OCI-LY1 (cell line): ENCODE results near the gene PPP4R3B.

Experiments used
- H2AFZ ChIP-seq: fragments of 200-600 bp; sonication (generic), shearing (Covaris generic); 2 replicates; pipeline ENCODE4 v1.6.0; 2014; ENCODE audit warnings: antibody characterized with exemption, mild to moderate bottlenecking, low read length
- H3F3A ChIP-seq: fragments of 200-600 bp; sonication (generic), shearing (Covaris generic); 2 replicates; pipeline ENCODE4 v1.6.0; 2014; ENCODE audit warnings: mild to moderate bottlenecking, antibody characterized with exemption, low read length, moderate library complexity; ENCODE audit not compliant: insufficient read depth
- H3K27ac ChIP-seq: fragments of 200-600 bp; sonication (generic); 2 replicates; pipeline ENCODE4 v1.5.1; 2014; ENCODE audit warnings: low read length, mixed run types, mild to moderate bottlenecking, low read depth; ENCODE audit not compliant: poor library complexity, severe bottlenecking
- H3K27me3 ChIP-seq: fragments of 200-600 bp; sonication (generic); 2 replicates; pipeline ENCODE4 v1.6.0; 2014; ENCODE audit warnings: antibody characterized with exemption, mild to moderate bottlenecking, low read length, moderate library complexity; ENCODE audit not compliant: insufficient read depth
- H3K36me3 ChIP-seq: fragments of 200-600 bp; sonication (generic); 2 replicates; pipeline ENCODE4 v1.6.1; 2014; ENCODE audit warnings: mild to moderate bottlenecking, antibody characterized with exemption, low read length, moderate library complexity, mixed read lengths; ENCODE audit not compliant: insufficient read depth
- H3K4me1 ChIP-seq: fragments of 200-600 bp; sonication (generic); 2 replicates; pipeline ENCODE4 v1.5.1; 2014; ENCODE audit warnings: mild to moderate bottlenecking, low read length, moderate library complexity; ENCODE audit not compliant: insufficient read depth, severe bottlenecking
- H3K4me2 ChIP-seq: fragments of 200-600 bp; sonication (generic), shearing (Covaris generic); 2 replicates; pipeline ENCODE4 v1.6.1; 2014; ENCODE audit warnings: low read length
- H3K4me3 ChIP-seq: fragments of 200-600 bp; sonication (generic); 2 replicates; pipeline ENCODE4 v1.5.1; 2014; ENCODE audit warnings: low read length, low read depth, mild to moderate bottlenecking, mixed read lengths; ENCODE audit not compliant: poor library complexity, severe bottlenecking
- H3K79me2 ChIP-seq: fragments of 200-600 bp; shearing (Covaris generic); 2 replicates; pipeline ENCODE4 v1.6.1; 2016; ENCODE audit warnings: mixed run types, low read length, mixed read lengths; ENCODE audit not compliant: insufficient read depth
- H3K9ac ChIP-seq: fragments of 200-600 bp; sonication (generic), shearing (Covaris generic); 2 replicates; pipeline ENCODE4 v1.6.1; 2014; ENCODE audit warnings: mild to moderate bottlenecking, low read length, mixed read lengths
- H3K9me2 ChIP-seq: fragments of 200-600 bp; sonication (generic), shearing (Covaris generic); 2 replicates; pipeline ENCODE4 v1.6.1; 2014; ENCODE audit warnings: low read depth, mild to moderate bottlenecking, low read length, mixed read lengths
- H3K9me3 ChIP-seq: fragments of 200-600 bp; shearing (Covaris generic); 2 replicates; pipeline ENCODE4 v1.6.1; 2014; ENCODE audit warnings: low read length, mixed read lengths
- H4K20me1 ChIP-seq: fragments of 200-600 bp; sonication (generic), shearing (Covaris generic); 2 replicates; pipeline ENCODE4 v1.6.0; 2016; ENCODE audit warnings: mild to moderate bottlenecking, low read length; ENCODE audit not compliant: insufficient read depth
- CTCF ChIP-seq: fragments of 200-600 bp; sonication (generic), shearing (Covaris generic); IDR thresholded peaks from 2 replicates; pipeline ENCODE4 v1.5.1; 2017; ENCODE audit warnings: mild to moderate bottlenecking, antibody characterized with exemption, low read length, moderate library complexity, mixed read lengths
- EZH2 ChIP-seq: fragments of 200-600 bp; sonication (generic), shearing (Covaris generic); IDR thresholded peaks from 2 replicates; pipeline ENCODE4 v1.8.0; 2017; ENCODE audit warnings: borderline replicate concordance, mixed run types, mild to moderate bottlenecking, antibody characterized with exemption, low read length, moderate library complexity, mixed read lengths

The PPP4R3B gene

DNA sequence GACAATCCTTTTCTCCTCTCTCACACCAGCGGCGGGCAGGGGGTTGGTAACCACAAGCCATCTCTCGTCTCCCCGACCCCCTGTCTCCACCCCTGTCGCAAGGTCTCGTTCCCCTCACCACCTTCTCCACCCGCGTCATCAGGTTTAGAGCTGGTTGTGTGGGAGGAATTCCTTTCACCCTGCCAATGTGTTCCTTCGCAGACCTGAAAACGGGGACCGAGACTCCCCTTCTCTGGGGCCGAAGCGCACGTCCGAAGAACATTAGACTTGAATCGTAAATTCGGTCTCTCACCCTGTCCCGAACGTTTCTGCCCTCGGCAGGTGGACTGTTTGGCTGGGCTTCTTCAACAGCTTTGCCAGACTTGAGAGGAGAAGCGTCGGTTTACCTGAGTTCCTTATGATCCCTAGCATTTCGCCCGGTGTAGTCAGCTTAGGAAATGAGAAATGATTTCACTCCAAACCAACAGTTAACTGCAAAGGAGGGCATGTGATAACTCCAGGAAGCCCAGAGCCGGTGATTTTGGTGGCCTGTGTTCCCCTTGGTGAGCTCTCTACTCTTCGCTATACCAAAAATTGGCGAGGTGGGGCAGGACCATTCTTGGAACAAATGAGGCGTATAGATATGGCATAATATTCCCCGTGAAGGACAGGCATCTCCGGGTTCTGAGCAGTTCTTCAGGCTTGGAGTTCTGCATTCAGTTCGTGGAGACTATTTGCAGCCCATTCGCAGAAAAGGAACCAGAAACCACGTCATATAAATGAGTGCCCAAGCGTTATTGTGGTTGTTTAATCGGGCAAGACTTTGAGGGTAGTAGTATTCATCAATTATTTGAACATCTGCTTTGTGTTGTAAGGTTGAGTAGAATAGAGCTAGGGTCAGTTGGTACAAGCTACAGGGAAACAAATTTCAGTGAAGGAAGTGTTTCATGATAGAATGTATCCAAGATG lies 97.2 kb downstream of the PPP4R3B start:
- H4K20me1 ChIP-seq, result no peaks in the 10 kb centered on the region
- H3F3A ChIP-seq, result no peaks in the 10 kb centered on the region; the same call in 1 of the 2 replicates
- H2AFZ ChIP-seq, result peak overlapping the region; percentile 0
- no peaks in the 10 kb centered on the region for H3K9me3 ChIP-seq
- H3K4me1 ChIP-seq, result peaks cover 16% of the 10 kb centered on the region
- H3K9me2 ChIP-seq, result no peaks in the 10 kb centered on the region
- H3K4me3 ChIP-seq, result peak overlapping the region; percentile 97
- no peaks in the 10 kb centered on the region for H3K36me3 ChIP-seq
- H3K79me2 ChIP-seq, result no peaks in the 10 kb centered on the region
- TF ChIP-seq CTCF (no peak), EZH2 (no peak)
- H3K27ac ChIP-seq, result no peak overlapping the region
- H3K27me3 ChIP-seq, result no peaks in the 10 kb centered on the region
- H3K4me2 ChIP-seq, result peak overlapping the region; percentile 96
- peak overlapping the region; percentile 85 for H3K9ac ChIP-seq

DNA sequence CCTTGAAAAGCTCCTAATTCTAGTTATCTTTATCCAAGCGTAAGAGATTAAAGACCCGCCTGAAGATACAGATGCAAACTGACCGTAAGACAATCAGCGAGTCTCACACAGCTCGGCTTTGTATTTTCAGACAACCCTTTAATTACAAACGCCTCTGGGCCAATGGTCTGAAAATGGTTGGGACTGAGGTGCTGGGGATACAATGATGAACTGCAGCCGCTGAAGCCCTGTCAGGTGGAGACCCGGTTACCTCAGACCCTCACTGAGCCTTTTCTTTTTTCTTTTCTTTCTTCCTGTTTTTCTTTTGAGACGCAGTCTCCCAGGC lies 98.6 kb downstream of the PPP4R3B start:
- no peaks in the 10 kb centered on the region for H4K20me1 ChIP-seq
- peak overlapping the region; percentile 85 for H3K9ac ChIP-seq
- H3K4me1 ChIP-seq, result peaks cover 16% of the 10 kb centered on the region
- no peaks in the 10 kb centered on the region for H3K9me3 ChIP-seq
- H3F3A ChIP-seq, result no peaks in the 10 kb centered on the region; the same call in 1 of the 2 replicates
- peak overlapping the region; percentile 76 for H2AFZ ChIP-seq
- TF ChIP-seq EZH2, result no peak
- TF ChIP-seq CTCF, result 0 out of 2 replicates have a peak, but pooled peaks have one; percentile 5
- no peaks in the 10 kb centered on the region for H3K27me3 ChIP-seq
- no peaks in the 10 kb centered on the region for H3K9me2 ChIP-seq
- no peaks in the 10 kb centered on the region for H3K36me3 ChIP-seq
- H3K4me2 ChIP-seq, result peak overlapping the region; percentile 96
- peak overlapping the region; percentile 97 for H3K4me3 ChIP-seq
- H3K79me2 ChIP-seq, result no peaks in the 10 kb centered on the region
- peak overlapping the region; percentile 60 for H3K27ac ChIP-seq

- no peak overlapping the region for H3K27ac ChIP-seq
- H3K36me3 ChIP-seq, result no peaks in the 10 kb centered on the region
- no peak overlapping the region for H3K4me2 ChIP-seq
- H3K79me2 ChIP-seq, result no peaks in the 10 kb centered on the region
- TF ChIP-seq CTCF (peak; percentile 15; the same call in 1 of the 2 replicates), EZH2 (no peak)
- no peaks in the 10 kb centered on the region for H3K27me3 ChIP-seq
- H4K20me1 ChIP-seq, result no peaks in the 10 kb centered on the region
- no peak overlapping the region for H2AFZ ChIP-seq
- H3F3A ChIP-seq, result no peaks in the 10 kb centered on the region; the same call in 1 of the 2 replicates
- no peaks in the 10 kb centered on the region for H3K4me1 ChIP-seq
- H3K9me3 ChIP-seq, result no peaks in the 10 kb centered on the region
- H3K4me3 ChIP-seq, result no peak overlapping the region
- H3K9me2 ChIP-seq, result no peaks in the 10 kb centered on the region
- H3K9ac ChIP-seq, result no peak overlapping the region
Measured at GRCh38 chr2:55511508-55512124, 105.8 kb downstream of the PPP4R3B start.
